HL-60/S4 (cell line): ENCODE data around the gene TBC1D2.
"Not testable (repeated sequence)": the region's sequence is repeated elsewhere in the genome, so short reads cannot be mapped to it uniquely, and the experiment has no call there.

ENCODE experiments used
- in situ Hi-C: fragments of 300-500 bp; cut with MboI; formaldehyde crosslinking; loops from 2 replicates; pipeline ENCODE4 v1.14.3; 2022; ENCODE audit warnings: low sequenced_read_pairs

The TBC1D2 gene

GRCh38 chr9:98175028-98175569 lies 80.3 kb downstream of the TBC1D2 start:
- in situ Hi-C loops: no loop called here

- in situ Hi-C loops: not testable (repeated sequence)
These were observed 80.9 kb downstream of the TBC1D2 start for GRCh38 chr9:98174502-98174918.

- in situ Hi-C loops: no loop called here
These were observed 82.3 kb downstream of the TBC1D2 start for GRCh38 chr9:98173181-98173580.

GRCh38 chr9:98172604-98173003 lies 82.8 kb downstream of the TBC1D2 start:
- in situ Hi-C loops: no loop called here

- in situ Hi-C loops: no loop called here
These were observed 84.1 kb downstream of the TBC1D2 start for GRCh38 chr9:98171176-98171925.

GRCh38 chr9:98168941-98169488 lies 86.4 kb downstream of the TBC1D2 start:
- in situ Hi-C loops: no loop called here

GRCh38 chr9:98168153-98168780 lies 87.2 kb downstream of the TBC1D2 start:
- in situ Hi-C loops: no loop called here

GRCh38 chr9:98164912-98165311 lies 90.5 kb downstream of the TBC1D2 start:
- in situ Hi-C loops: no loop called here

- in situ Hi-C loops: no loop called here
These were observed 92.8 kb downstream of the TBC1D2 start for GRCh38 chr9:98162613-98163012.

- in situ Hi-C loops: no loop called here
These were observed 93.6 kb downstream of the TBC1D2 start for GRCh38 chr9:98161851-98162250.

- in situ Hi-C loops: no loop called here
These were observed 95.7 kb downstream of the TBC1D2 start for GRCh38 chr9:98159790-98160189.

- in situ Hi-C loops: no loop called here
These were observed 96.1 kb downstream of the TBC1D2 start for GRCh38 chr9:98159301-98159700.

- in situ Hi-C loops: no loop called here
These were observed 97.2 kb downstream of the TBC1D2 start for GRCh38 chr9:98158071-98158831.

GRCh38 chr9:98157372-98157771 lies 98.1 kb downstream of the TBC1D2 start:
- in situ Hi-C loops: no loop called here

- in situ Hi-C loops: no loop called here
These were observed 100.8 kb downstream of the TBC1D2 start for GRCh38 chr9:98154678-98155077.

GRCh38 chr9:98152526-98152925 lies 102.9 kb downstream of the TBC1D2 start:
- in situ Hi-C loops: no loop called here

- in situ Hi-C loops: no loop called here
These were observed 104.7 kb downstream of the TBC1D2 start for GRCh38 chr9:98150721-98151120.

GRCh38 chr9:98150164-98150563 lies 105.3 kb downstream of the TBC1D2 start:
- in situ Hi-C loops: no loop called here

GRCh38 chr9:98149422-98149821 lies 106.0 kb downstream of the TBC1D2 start:
- in situ Hi-C loops: no loop called here
